CMK (cell line): ENCODE data around the gene OR10C1.
"Not testable (repeated sequence)": the region's sequence is repeated elsewhere in the genome, so short reads cannot be mapped to it uniquely, and the experiment has no call there.

Experiments used
- DNase-seq: peaks from one replicate; pipeline ENCODE4 v3.0.0-alpha.2; 2010; ENCODE audit warnings: low read depth

Gene OR10C1, protein sequence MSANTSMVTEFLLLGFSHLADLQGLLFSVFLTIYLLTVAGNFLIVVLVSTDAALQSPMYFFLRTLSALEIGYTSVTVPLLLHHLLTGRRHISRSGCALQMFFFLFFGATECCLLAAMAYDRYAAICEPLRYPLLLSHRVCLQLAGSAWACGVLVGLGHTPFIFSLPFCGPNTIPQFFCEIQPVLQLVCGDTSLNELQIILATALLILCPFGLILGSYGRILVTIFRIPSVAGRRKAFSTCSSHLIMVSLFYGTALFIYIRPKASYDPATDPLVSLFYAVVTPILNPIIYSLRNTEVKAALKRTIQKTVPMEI

DNA sequence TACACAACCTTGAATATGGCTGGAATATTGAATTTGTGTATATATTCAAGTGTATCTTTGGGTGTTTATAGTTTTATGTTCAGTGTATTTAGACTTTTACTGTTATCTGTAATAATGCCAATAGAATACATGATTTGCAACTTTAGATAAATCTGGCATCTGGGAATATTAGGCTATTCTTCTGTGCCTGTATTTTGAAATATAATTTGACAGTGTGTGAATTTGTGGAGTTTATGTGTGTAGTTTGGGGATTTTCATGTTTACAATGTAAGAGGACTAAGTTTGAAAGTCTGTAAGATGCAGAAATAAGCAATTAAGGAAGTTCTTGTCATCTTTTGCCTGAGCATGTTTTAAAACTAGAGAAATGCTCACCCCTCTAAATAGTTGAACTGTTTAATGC is at the start of gene OR10C1:
OR10C1 (plus strand) TSS at position 301 of the 400 bp plus-strand sequence. CDS start 710 bp downstream, outside the sequence.
- DNase-seq: no peak

DNA sequence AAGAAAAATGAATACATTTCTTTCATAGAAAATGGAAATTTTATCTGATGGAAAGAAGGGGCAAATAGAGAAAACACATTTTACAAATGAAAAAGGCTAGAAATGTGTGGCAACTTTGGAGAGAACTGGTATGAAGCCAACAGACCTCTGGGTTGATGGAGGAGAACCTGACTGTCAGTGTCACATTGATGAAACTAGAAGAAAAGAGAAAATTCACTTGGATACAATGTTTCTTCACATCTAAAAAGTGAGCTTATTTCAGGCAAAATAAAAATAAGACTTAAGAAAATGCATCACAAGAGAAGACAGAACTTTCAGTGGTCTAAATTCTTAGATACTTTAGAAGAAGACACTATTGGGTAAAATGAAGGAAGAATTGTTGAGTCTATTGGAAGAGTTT is 43.8 kb upstream of the OR10C1 start, which contains the start of gene OR12D2:
OR12D2 (plus strand) TSS at position 301 of the 400 bp plus-strand sequence. CDS start 1,069 bp downstream, outside the sequence.
- DNase-seq: no peak

DNA sequence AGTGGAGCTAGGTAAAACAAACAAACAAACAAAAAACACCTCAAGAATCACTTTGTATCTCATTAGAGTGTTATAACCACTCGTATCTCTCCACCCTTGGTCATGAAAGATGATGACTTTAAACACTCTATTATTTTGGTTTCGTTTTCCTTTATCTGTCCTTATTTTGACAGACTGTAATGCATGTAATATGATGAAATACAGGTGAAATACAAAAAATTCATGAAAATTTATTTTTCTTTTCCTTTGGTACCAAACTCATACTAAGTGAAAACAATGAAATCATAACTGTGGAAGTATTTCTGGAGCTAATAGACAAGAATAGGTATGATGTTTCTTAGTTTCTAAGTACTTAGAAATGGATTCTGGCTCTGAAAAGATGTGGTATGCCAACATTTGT is 39.6 kb upstream of the OR10C1 start:
- DNase-seq: no peak

DNA sequence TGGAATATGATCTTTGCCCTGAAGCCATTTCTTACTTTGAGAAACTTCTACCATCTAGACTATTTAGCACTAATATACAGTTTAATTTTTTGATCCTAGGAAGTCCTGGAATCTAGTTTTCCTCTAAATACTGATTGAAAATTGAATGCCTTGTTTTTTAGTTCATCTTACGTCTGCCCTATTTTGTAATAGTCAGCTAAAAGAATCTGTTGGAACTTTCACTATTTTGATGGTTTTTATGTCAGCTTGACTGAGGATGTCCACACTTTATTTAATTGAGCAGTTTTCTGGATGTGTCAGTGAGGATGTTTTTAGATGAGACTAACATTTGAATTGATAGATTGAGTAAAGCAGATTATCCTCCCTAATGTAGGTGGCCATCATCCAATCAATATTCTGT is 35.3 kb upstream of the OR10C1 start:
- DNase-seq: no peak

DNA sequence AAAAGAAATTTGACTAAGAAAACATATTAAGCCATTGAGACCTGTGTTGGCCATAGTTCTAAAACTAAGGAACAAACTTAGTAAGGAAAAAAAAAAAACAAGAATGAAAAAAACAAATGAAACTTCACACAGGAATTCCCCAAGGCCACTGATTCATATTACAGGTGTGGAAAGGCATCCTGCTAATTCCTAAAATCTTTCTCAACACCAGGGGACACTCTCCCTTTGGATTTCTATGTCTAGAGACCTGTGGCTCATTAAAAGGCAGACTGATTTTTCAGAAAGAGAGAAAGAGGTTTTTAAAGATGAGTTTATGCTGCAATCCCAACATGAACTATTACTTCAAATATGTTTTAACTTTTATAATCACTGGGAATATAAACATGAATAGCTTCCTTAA is 24.5 kb upstream of the OR10C1 start, which contains the start of gene OR12D1:
OR12D1 (plus strand) TSS at position 341 of the 400 bp plus-strand sequence.
- DNase-seq: no peak

DNA sequence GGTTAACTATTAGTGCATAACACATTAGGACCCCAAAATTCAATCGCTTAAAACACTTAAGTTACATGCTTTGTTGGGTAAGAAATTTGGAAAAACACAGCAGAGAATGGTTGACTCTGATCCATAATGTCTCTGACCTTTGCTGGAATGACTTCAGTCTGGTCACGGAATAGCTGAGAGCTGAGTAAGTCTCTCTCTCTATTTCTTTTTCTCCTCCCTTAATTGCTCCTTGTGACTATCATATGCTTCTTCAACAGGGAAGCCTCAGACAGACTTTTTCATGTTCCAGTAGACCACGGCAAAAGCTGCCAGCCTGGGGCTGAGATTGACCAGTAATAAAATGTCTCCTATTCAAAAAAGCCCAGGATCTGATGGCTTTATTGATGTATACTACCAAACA is 19.6 kb upstream of the OR10C1 start:
- no peak for DNase-seq

DNA sequence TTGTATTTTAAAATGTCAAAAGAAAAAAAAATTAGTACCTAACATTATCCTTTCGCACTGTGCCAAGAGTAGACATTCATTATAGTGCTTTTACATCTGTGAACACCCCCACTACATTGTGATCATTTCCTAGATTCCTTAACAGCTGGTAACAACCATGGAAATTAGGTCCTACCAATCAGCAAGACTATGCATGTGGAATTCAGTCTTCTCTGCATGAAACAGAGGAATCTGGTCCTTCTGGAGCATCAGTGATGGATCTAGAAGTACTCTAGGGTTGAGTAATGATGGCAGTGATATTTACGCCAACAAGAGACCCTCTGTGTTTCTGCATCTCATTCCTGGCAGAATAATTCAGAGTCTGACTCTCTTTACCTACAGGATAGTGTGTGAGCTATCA is 14.9 kb upstream of the OR10C1 start:
- DNase-seq: no peak

DNA sequence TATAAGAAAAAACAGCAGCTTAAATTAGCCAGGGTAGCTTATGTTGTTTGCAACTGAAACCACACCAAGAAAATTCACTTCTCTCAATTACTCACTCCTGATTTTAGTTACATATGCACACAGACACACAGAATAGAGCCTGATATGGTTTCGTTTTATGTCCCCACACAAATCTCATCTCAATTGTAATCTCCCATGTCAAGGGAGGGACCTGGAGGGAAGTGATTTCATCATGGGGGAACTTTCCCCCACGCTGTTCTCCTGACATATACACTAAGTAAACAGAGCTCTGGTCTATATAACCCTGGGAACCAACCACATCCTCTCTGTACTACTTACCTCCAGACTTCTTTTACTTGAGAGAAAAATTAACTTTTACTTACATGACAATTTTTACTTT is 14.5 kb upstream of the OR10C1 start:
- no peak for DNase-seq

DNA sequence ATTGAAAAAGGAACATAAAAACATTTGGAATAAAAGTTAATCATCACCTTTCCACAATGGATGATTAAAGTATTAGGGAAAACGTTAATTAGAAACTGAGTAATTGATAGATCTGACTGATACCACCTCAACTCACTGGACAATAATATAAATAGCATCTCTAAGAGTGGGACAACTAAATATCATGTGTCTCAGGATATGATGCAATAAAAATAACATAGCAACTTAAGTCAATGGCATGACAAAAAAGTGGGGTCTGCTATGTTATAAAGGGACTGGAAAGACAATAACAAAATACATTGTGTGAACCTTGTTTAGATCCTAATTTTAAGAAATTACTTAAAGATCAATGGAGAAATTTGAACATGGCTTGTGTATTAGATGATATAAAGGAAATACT is 14.0 kb upstream of the OR10C1 start:
- no peak for DNase-seq

DNA sequence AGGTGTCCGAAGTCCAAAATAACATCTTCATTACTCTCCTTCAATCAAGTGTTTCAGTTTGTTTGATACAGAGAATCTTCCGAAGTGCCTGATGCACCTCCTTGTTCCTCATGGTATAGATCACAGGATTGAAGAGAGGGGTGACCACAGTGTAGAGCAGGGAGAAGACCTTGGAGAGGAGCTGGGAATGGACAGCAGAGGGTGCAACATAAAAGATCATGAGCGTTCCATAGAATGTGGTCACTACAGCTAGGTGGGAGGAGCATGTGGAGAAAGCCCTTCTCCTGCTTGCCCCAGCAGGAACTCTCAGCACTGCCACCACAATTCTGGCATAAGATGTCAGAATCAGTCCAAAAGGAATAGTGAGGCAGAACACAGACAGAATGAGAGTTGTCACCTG is 12.5 kb upstream of the OR10C1 start:
- DNase-seq: no peak

DNA sequence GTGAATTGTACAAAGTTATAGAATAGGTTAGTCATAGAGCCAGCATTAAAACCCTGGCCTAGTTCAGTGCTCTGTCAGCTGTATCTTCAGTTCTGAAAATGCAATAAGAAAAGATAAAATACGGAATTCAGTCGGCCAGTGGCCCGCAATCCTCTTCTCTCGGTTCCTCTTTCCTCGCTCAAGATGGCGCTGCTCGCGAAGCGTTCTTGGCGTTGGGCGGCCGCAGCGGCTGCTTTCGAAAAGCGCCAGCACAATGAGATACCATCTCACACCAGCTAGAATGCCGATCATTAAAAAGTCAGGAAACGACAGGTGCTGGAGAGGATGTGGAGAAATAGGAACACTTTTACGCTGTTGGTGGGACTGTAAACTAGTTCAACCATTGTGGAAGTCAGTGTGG is 2.4 kb upstream of the OR10C1 start:
- DNase-seq: not testable (repeated sequence)

DNA sequence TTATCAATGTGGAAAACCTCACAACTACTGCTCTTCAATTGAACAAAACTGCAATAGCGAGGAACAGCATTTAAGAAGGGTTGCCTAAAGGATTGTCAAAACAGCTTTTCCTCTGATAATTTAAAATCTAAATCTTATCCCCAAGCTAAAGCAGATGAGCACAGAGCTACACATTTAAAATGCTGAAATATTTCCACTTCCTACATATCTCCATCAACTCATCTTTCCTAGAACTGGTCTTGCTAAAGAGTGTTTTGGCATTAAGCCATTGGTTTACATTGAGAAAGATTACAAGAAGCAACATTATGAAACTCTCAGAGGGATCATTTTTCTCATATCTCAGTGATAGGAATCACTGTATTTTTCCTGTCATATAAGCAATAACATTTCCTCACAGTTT is 3.6 kb downstream of the OR10C1 start:
- DNase-seq: no peak

DNA sequence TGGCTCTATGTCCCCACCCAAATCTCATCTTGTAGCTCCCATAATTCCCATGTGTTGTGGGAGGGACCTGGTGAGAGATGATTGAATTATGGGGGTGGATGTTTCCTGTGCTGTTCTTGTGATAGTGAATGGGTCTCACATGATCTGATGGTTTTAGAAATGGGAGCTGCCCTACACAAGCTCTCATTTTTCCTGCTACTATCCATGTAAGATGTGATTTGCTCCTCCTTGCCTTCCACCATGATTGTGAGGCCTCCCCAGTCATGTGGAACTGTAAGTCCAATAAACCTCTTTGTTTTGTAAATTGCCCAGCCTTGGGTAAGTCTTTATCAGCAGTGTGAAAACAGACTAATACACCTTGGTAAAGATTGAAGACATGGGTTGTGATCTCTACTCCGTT is 4.9 kb downstream of the OR10C1 start:
- DNase-seq: not testable (repeated sequence)

DNA sequence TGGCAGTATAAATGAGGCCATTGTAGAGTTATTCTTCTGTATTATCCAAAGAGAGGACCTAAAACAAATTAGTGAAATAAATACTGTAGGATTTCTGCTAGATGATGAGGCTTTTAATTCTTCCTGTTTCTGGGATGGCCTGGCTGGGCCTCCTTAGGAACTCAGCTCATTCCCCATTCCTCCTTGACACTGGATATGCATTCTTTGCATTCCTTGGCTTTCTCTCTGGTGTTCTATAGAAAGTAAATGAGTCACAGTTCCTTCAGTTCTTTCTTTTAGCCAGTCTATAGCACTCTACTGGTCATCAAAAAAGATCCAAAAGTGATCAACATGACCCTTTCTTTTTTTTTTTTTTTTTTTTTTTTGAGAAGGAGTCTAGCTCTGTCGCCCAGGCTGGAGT is 8.6 kb downstream of the OR10C1 start:
- no peak for DNase-seq

DNA sequence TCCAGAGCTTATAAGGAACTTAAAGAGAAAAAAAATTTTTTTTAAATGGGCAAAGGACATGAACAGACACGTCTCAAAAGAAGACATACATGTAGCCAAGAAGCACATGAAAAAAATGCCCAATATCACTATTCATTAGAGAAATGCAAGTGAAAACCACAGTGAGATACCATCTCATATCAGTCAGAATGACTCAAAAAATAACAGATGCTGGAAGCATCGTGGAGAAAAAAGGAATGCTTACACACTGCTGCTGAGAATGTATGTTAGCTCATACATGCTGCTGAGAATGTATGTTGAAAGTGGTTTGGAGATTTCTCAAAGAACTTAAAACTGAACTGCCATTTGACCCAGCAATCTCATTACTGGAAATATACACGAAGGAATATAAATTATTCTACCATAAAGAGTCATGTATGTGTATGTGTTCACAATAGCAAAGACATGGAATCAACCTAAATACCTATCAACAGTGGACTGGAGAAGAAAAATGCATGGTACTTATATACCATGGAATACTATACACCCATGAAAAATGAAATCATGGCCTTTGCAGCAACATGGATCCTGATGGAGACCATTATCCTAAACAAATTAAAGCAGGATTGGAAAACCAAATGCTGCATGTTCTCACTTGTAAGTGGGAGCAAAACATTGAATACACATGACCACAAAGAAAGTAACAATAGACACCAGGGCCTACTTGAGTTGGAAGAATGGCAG is 12.5 kb downstream of the OR10C1 start:
- no peak for DNase-seq

DNA sequence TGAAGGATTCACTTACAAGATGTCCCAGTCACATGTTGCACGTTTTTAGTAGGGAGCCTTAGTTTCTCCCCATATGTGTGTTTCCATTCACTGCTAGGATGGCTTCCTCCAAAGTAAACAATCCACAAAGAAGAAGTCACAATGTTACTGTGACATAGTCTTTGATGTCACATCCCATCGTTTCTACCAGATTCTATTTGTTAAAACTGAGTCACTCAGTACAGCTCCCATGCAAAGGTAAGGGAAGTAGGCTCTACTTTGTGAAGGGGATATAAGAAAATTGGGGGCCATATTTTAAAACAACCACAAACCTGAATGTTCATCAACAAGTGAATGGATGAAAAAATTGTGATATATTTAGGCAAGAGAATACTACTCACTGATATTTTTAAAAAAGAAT is 17.9 kb downstream of the OR10C1 start, which contains the start of the genes OR11A1 and OR2H1:
OR11A1 (minus strand) TSS at position 101 of the 400 bp plus-strand sequence. CDS start 29,430 bp downstream, outside the sequence.
OR2H1 (plus strand) TSS at position 185 of the 400 bp plus-strand sequence. CDS start 4,615 bp downstream, outside the sequence.
- DNase-seq: no peak

DNA sequence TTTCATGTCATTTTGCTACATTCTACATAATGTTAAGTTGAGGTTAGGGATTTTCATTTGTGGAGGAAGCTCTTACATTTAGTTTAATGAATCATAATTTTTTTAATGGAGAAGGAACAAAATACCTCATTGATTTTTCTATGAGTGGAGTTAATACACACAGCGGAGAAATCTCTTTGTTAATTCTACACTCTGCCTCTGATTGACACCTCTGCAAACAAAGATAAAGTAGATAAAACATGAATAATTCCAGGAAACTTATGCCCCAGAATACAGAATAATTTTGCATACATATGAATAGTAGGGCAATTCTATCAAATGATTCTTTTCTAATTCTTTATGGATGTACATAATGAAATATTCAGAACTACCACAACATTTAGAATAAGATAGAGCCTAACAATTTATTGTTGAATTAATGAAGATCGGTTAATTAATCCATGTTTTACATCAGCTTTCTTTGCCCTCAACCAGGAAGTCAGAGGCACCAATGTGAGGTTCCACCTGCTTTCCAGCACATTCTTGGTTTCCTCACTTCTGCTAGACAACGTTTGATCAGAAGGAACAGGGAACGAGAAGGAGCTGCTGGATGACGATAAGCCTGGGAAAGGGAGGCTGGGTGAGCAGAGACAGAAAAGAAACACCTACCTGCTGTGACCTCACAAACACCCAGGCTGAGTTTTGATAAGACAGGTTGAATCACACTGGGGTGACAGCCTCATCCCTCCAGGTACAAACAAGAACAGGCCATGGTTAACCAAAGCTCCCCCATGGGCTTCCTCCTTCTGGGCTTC is 22.1 kb downstream of the OR10C1 start:
- DNase-seq: no peak

DNA sequence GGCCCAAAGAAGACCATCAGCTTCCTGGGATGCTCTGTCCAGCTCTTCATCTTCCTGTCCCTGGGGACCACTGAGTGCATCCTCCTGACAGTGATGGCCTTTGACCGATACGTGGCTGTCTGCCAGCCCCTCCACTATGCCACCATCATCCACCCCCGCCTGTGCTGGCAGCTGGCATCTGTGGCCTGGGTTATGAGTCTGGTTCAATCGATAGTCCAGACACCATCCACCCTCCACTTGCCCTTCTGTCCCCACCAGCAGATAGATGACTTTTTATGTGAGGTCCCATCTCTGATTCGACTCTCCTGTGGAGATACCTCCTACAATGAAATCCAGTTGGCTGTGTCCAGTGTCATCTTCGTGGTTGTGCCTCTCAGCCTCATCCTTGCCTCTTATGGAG is 22.9 kb downstream of the OR10C1 start:
- DNase-seq: no peak

DNA sequence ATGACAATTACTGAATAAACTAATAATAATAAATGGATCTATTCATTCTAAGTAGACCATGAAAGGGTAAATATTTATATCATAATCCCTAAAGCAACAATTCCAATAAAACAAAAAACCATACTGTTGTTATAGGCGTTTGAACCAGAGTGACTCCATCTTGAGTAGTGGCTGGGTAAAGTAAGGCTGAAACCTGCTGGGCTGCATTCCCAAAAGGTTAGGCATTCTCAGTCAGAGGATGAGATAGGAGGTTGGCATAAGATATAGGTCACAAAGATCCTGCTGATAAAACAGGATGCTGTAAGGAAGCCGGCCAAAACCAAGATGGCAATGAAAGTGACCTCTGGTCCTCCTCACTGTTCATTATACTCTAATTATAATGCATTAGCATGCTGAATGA is 26.2 kb downstream of the OR10C1 start:
- DNase-seq: no peak

DNA sequence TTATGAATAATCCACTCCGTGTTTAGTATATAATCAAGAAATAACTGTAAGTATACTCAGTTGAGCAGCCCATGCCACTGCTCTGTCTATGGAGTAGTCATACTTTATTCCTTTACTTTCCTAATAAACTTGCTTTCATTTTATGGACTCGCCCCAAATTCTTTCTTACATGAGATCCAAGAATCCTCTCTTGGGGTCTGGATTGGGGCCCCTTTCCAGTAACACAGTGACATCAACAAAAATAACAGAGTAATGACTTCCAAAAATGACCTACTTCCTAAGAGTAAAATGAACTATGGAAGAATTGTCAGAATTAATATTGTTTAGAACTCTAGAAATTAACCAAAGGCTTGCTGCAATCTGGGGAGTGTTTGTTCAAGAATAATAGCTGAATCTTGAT is 26.7 kb downstream of the OR10C1 start:
- no peak for DNase-seq

DNA sequence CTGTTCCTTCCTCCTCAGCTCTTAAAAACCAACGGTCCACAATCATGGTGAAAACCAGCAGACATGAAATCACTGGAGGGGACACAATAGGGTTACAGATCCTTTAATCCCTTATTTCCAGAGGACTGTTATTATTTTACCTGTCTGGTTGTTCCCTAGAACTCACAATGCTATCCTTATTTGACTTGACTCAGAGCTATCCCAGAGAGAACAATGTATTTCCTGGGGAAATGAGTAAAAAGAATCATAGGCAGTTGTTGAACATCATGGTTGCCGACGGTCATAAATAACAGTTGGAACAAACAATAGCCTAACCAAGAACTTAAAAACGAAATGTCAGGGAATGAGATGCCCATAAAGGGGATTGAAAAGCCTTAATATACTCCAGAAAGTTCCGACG is 27.1 kb downstream of the OR10C1 start:
- no peak for DNase-seq

DNA sequence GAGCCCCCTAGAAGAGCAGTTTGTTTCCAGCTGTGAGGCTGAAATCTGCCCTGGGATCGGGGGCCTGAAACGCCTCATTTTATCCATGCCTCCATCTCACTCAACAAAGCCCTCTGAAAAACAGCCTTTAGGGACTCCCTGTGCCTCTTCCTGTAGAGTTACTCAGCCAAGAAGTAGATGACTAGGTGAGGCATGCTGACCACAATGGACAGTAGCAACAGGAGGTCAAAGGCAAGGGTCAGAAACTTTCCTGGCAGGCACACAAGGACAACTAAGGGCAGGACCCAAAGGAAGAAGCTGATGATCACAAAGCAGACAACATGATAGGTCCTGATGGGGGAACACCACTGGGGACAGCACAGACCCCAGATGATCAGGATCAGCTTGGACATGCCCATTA is 35.9 kb downstream of the OR10C1 start:
- no peak for DNase-seq
